OCI-LY3 (cell line): ENCODE measurements around the gene FGF7.

Source experiments
- CTCF ChIP-seq: fragments of 200-600, 300-600 bp; sonication (generic); IDR thresholded peaks from 2 replicates; pipeline ENCODE4 v1.5.1; 2014; ENCODE audit warnings: antibody characterized with exemption, low read length, low read depth
- EZH2phosphoT487 ChIP-seq: fragments of 200-600 bp; shearing (Covaris generic); IDR thresholded peaks from 2 replicates; pipeline ENCODE4 v1.6.1; 2018; ENCODE audit warnings: antibody characterized with exemption, mixed run types, low read depth

GRCh38 chr15:49492151-49492550, 69.1 kb downstream of the FGF7 start:
- no peak for TF ChIP-seq CTCF
- TF ChIP-seq EZH2phosphoT487 = no peak
